ENCODE results near the gene DDX50. TPM values are rescaled to one million over a fixed set of nuclear protein-coding genes. Genes with fewer than 3 reads are reported as not detected.

Gene DDX50
- total RNA-seq, 1 donor: 47.0 TPM

- no peaks in the 10 kb centered on the region for H3K79me2 ChIP-seq (ENCODE audit: insufficient read depth, low read length)
- peaks cover 6% of the 10 kb centered on the region for H3K4me1 ChIP-seq (ENCODE audit: insufficient read depth, low read length)
- H3K4me2 ChIP-seq (ENCODE audit: insufficient read depth, low read length): no peak overlapping the region
- no peak overlapping the region for H2AFZ ChIP-seq (ENCODE audit: low read length)
- H3K4me3 ChIP-seq (ENCODE audit: insufficient read depth, low read length): no peak overlapping the region
- TF ChIP-seq CTCF (IDR thresholded peaks at IDR 0.05; ENCODE audit: extremely low read depth, low read depth, low read length): no peak
- H3K27ac ChIP-seq (ENCODE audit: low read depth, low read length): no peak overlapping the region
- H4K20me1 ChIP-seq (ENCODE audit: insufficient read depth, low read length): no peaks in the 10 kb centered on the region
- H3K9me3 ChIP-seq (ENCODE audit: low read depth, low read length): no peaks in the 10 kb centered on the region
- H3K36me3 ChIP-seq (ENCODE audit: insufficient read depth, low read length): no peaks in the 10 kb centered on the region
- no peak for DNase-seq (ENCODE audit: insufficient read length, low spot score, missing footprints)
- peaks cover 10% of the 10 kb centered on the region for H3K27me3 ChIP-seq (ENCODE audit: insufficient read depth, low read length)
Observed at GRCh38 chr10:68876246-68877138, 24.6 kb upstream of the DDX50 start.

GRCh38 chr10:68877482-68878110 is 23.5 kb upstream of the DDX50 start:
- H3K9me3 ChIP-seq (ENCODE audit: low read depth, low read length): no peaks in the 10 kb centered on the region
- no peak overlapping the region for H2AFZ ChIP-seq (ENCODE audit: low read length)
- H3K27ac ChIP-seq (ENCODE audit: low read depth, low read length): no peak overlapping the region
- no peak for TF ChIP-seq CTCF (IDR thresholded peaks at IDR 0.05; ENCODE audit: extremely low read depth, low read depth, low read length)
- no peaks in the 10 kb centered on the region for H3K36me3 ChIP-seq (ENCODE audit: insufficient read depth, low read length)
- H3K4me3 ChIP-seq (ENCODE audit: insufficient read depth, low read length): no peak overlapping the region
- peaks cover 10% of the 10 kb centered on the region for H3K27me3 ChIP-seq (ENCODE audit: insufficient read depth, low read length)
- no peaks in the 10 kb centered on the region for H4K20me1 ChIP-seq (ENCODE audit: insufficient read depth, low read length)
- no peak for DNase-seq (ENCODE audit: insufficient read length, low spot score, missing footprints)
- no peaks in the 10 kb centered on the region for H3K79me2 ChIP-seq (ENCODE audit: insufficient read depth, low read length)
- H3K4me1 ChIP-seq (ENCODE audit: insufficient read depth, low read length): no peaks in the 10 kb centered on the region
- H3K4me2 ChIP-seq (ENCODE audit: insufficient read depth, low read length): no peak overlapping the region

GRCh38 chr10:68878496-68878895 is 22.6 kb upstream of the DDX50 start:
- H2AFZ ChIP-seq (ENCODE audit: low read length): no peak overlapping the region
- no peak overlapping the region for H3K27ac ChIP-seq (ENCODE audit: low read depth, low read length)
- H4K20me1 ChIP-seq (ENCODE audit: insufficient read depth, low read length): no peaks in the 10 kb centered on the region
- no peaks in the 10 kb centered on the region for H3K36me3 ChIP-seq (ENCODE audit: insufficient read depth, low read length)
- H3K9me3 ChIP-seq (ENCODE audit: low read depth, low read length): no peaks in the 10 kb centered on the region
- no peaks in the 10 kb centered on the region for H3K4me1 ChIP-seq (ENCODE audit: insufficient read depth, low read length)
- H3K4me2 ChIP-seq (ENCODE audit: insufficient read depth, low read length): no peak overlapping the region
- DNase-seq (ENCODE audit: insufficient read length, low spot score, missing footprints): no peak
- H3K79me2 ChIP-seq (ENCODE audit: insufficient read depth, low read length): no peaks in the 10 kb centered on the region
- peaks cover 10% of the 10 kb centered on the region for H3K27me3 ChIP-seq (ENCODE audit: insufficient read depth, low read length)
- no peak overlapping the region for H3K4me3 ChIP-seq (ENCODE audit: insufficient read depth, low read length)
- no peak for TF ChIP-seq CTCF (IDR thresholded peaks at IDR 0.05; ENCODE audit: extremely low read depth, low read depth, low read length)

- no peak for TF ChIP-seq CTCF (IDR thresholded peaks at IDR 0.05; ENCODE audit: extremely low read depth, low read depth, low read length)
- no peak overlapping the region for H2AFZ ChIP-seq (ENCODE audit: low read length)
- no peaks in the 10 kb centered on the region for H3K79me2 ChIP-seq (ENCODE audit: insufficient read depth, low read length)
- no peaks in the 10 kb centered on the region for H3K9me3 ChIP-seq (ENCODE audit: low read depth, low read length)
- no peak overlapping the region for H3K27ac ChIP-seq (ENCODE audit: low read depth, low read length)
- no peaks in the 10 kb centered on the region for H3K4me1 ChIP-seq (ENCODE audit: insufficient read depth, low read length)
- H3K27me3 ChIP-seq (ENCODE audit: insufficient read depth, low read length): peaks cover 10% of the 10 kb centered on the region
- H4K20me1 ChIP-seq (ENCODE audit: insufficient read depth, low read length): no peaks in the 10 kb centered on the region
- H3K36me3 ChIP-seq (ENCODE audit: insufficient read depth, low read length): no peaks in the 10 kb centered on the region
- no peak overlapping the region for H3K4me3 ChIP-seq (ENCODE audit: insufficient read depth, low read length)
- H3K4me2 ChIP-seq (ENCODE audit: insufficient read depth, low read length): no peak overlapping the region
- no peak for DNase-seq (ENCODE audit: insufficient read length, low spot score, missing footprints)
Observed at GRCh38 chr10:68879628-68880027, 21.5 kb upstream of the DDX50 start.
